Uterus (tissue), 2 donors: Measurements from ENCODE around the gene CDK10.

Experiments
- CTCF ChIP-seq, 4 experiments: fragments of 200-600 bp in 2 of 4; fragments of 450-650 bp in 2 of 4; sonication (generic) in 2 of 4; IDR thresholded peaks; one replicate each; pipeline ENCODE4 v1.5.1; 2016 to 2019; ENCODE audit warnings: antibody characterized with exemption in 4 of 4, mild to moderate bottlenecking in 2 of 4, moderate library complexity in 1 of 4
- POLR2A ChIP-seq, 2 donors: fragments of 450-650 bp; IDR thresholded peaks; one replicate each; pipeline ENCODE4 v1.6.1; 2016; ENCODE audit warnings: antibody characterized with exemption in 2 of 2, mild to moderate bottlenecking in 1 of 2, moderate library complexity in 1 of 2

DNA sequence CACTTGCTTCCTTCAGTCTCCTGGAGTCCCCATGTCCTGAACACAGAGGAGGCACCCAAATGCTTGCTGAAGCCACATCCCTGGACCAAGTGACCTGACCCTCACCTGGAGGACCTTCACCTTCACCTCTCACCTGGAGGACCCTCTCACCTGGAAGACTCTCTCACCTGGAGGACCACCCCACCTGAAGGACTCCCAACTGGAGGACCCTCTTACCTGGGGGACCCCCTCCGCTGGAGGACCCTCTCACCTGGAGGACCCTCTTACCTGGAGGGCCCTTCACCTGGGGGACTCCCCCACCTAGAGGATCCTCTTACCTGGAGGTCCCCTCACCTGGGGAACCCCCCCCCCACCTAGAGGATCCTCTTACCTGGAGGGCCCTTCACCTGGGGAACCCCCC lies 573 bp upstream of the CDK10 start:
- TF ChIP-seq POLR2A (IDR thresholded peaks at IDR 0.05) (no peak), CTCF (IDR thresholded peaks at IDR 0.05) (no peak)
